Measurements from ENCODE around the gene TFAP2C. TPM values are rescaled to one million over a fixed set of nuclear protein-coding genes. Genes with fewer than 3 reads are reported as not detected.
A peak's percentile ranks its signal among the peaks of the same experiment; 100 is the strongest.
"Not testable (repeated sequence)": the region's sequence is repeated elsewhere in the genome, so short reads cannot be mapped to it uniquely, and the experiment has no call there.

Gene TFAP2C
- polyA plus RNA-seq, 4 donors, result 0.72 to 1.2 (median 0.88) TPM

DNA sequence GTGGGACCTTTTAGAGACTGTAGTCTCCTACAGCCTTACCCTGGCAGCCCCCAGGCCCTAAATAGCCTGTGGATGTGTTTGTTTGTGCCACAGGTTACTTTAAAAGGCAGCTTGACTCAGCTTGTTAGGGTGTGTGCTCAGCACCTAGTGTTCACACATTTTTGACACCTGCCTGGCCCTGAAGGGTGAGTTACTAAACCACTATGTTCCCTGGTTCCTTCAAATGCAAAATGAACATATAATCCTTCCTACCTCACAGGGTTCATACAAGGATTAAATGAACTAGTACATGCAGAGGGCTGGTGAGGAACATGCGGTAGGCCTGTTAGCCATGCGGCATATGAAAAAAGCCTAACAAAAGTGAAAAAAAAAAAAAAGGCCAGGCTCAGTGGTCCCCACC lies 14.9 kb upstream of the TFAP2C start:
- DNase-seq (ENCODE audit: low read depth in 4 of 4, low spot score in 2 of 4), result no peak

DNA sequence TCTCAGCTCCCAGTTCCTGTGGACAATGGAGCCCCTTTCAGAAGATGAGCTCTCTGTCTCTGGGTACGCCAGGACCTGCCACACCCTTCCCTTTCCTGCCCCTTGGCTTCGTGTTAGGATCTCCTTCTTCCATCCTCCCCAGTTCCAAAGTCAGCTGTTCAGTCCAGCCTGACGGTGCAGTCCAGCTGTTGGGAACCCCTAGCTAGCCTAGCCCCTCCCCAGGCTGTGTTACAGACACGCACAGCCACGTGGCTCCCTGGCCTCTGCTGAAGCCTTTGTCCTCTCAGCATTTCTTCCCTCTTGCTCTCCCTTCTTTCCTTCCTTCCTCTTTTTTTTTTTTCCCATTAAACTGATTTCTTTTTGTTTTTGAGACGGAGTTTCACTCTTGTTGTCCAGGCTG lies 12.4 kb upstream of the TFAP2C start:
- DNase-seq (ENCODE audit: low read depth in 4 of 4, low spot score in 2 of 4), result no peak

- DNase-seq (ENCODE audit: low read depth in 4 of 4, low spot score in 2 of 4), result no peak
Observed at GRCh38 chr20:56617489-56617888, 11.6 kb upstream of the TFAP2C start.

- DNase-seq (ENCODE audit: low read depth in 4 of 4, low spot score in 2 of 4), result no peak
Observed at GRCh38 chr20:56621730-56622129, 7.4 kb upstream of the TFAP2C start.

- not testable (repeated sequence) for DNase-seq (ENCODE audit: low read depth in 4 of 4, low spot score in 2 of 4)
Observed at GRCh38 chr20:56623930-56624329, 5.2 kb upstream of the TFAP2C start.

DNA sequence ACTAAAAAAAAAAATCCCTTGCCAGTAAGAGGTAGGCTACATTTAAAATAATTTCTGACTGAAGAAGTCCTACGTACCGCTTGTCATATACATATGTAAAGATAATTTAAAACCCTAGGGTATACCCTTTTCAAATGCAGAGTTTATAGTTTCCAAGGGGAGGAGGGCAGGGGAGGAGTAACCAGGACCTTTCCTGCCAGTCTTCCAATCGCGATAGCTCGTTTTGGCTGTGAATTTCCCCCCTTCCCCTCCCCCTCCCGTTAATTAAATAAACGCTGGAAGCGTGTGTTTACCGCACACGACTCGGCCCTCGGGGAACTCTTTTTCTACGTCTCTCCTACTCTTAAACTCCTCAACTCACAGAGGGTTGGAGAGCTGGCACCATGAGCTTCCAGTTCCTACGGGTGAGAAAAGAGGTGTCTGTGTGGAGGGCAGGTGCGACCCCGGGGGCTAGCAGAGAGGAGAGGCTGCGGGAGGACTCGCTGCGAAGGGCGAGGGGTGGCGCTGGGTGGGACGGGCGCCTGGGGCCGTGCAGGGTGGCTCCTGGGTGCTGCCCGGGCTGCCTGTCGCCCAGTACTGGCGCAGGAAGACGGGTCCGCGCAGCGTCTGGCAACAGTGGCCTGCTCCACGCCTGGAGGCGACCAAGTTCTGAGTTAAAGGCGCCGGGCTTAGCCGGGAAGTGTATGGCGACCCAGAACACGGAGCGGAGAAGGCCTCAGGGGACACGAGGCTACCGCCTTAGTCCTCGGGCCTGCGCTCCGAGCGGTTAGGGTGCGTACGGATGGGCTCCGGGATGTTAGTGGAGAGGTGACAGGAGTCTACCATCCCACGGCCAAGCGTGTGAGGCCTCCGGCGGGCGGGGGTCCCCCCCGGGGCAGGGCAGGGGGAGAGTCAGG lies 4.1 kb upstream of the TFAP2C start:
- DNase-seq (ENCODE audit: low read depth in 4 of 4, low spot score in 2 of 4), result no peak

- DNase-seq (ENCODE audit: low read depth in 4 of 4, low spot score in 2 of 4), result no peak
Observed at GRCh38 chr20:56625837-56626236, 3.3 kb upstream of the TFAP2C start.

DNA sequence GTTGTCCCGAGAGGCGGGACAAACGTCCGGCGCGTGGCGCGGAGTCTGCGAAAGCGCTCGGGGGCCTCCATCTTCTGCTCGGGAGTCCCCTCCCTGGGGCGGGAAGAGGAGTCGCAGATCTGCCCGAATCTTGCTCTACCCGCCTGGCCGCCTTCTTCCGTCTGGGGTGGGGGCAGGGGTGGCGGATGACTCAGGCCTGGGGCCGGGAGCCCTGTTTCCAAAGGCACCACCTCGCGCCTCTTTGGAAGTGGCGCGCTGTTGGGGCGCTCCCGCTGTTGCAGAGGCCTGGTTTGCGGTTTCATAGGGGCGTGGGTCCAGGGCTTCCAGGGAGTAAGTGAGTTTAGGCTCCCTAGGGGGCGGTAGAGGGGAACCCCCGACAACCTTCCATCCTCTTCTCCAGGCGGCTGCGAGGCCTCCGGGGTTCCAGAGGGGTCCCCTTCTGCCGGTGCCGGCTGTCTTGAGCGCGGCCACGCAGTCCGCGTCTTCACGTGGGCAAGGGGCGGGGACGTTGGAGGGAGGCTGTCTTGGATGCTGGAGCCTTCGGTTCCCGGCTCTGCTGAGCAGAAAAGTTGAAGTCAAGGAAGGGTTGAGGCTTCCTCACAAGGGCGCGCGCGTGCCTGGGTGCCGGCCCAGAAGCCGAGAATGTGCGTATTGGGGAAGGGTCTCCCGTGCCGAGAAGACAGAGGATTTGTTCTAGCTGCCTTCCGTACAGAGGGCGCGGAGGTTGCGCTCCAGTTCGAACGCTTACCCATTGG lies 2.6 kb upstream of the TFAP2C start:
- DNase-seq (ENCODE audit: low read depth in 4 of 4, low spot score in 2 of 4), result peak in 1 of 4 donors; percentile 59

GRCh38 chr20:56627122-56628014 lies 1.7 kb upstream of the TFAP2C start:
- DNase-seq (ENCODE audit: low read depth in 4 of 4, low spot score in 2 of 4), result no peak

- DNase-seq (ENCODE audit: low read depth in 4 of 4, low spot score in 2 of 4), result no peak
Observed at GRCh38 chr20:56628015-56628872, 862 bp upstream of the TFAP2C start.

DNA sequence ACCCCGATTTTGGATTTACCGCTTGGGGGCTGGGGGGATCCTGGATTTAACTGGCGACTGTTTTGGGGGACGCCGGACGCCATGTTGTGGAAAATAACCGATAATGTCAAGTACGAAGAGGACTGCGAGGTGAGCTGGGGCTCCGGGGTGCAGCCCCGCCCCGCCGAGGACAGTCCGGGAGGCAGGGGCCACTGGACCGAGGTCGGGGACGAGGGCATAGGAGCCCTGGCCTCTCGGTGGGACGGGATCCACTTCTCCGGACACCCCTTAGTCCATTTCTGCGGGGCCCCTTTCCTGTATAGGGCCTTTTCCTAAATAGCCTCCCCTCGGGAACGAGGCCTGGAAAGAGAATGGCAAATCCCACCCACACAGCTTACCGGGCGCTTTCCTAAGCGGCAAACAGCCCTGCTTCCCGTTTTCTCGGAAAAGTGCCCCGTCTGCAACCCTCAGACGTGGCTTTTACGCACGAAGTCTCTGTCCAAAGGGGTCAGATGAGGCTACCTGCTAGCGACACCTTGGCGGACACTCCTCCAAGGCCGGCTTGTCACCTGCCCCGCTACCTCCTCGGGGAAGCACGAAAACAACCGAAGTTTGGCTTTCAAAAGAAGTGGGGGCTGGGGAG lies 469 bp downstream of the TFAP2C start:
- no peak for DNase-seq (ENCODE audit: low read depth in 4 of 4, low spot score in 2 of 4)

DNA sequence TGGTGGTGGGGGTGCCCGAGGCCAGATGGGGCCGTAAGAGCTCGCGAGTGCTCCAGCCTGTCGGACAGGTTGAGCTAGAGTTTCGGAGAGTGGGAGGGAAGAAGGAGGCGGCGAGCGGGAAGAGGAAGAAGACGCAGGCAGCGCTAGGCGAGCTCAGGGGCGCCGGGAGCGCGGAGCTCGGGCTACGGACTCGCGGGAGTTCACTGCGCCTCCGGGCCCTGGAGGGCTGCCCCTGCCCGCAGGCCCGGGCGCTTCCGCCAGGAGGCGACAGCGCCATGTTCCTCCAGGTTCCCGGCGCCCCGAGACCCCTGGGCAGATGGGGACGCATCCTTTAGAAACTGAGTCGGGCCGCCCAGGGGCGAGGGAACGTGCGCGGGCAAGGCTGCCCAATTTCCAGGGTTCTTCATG lies 984 bp downstream of the TFAP2C start:
- DNase-seq (ENCODE audit: low read depth in 4 of 4, low spot score in 2 of 4), result no peak

DNA sequence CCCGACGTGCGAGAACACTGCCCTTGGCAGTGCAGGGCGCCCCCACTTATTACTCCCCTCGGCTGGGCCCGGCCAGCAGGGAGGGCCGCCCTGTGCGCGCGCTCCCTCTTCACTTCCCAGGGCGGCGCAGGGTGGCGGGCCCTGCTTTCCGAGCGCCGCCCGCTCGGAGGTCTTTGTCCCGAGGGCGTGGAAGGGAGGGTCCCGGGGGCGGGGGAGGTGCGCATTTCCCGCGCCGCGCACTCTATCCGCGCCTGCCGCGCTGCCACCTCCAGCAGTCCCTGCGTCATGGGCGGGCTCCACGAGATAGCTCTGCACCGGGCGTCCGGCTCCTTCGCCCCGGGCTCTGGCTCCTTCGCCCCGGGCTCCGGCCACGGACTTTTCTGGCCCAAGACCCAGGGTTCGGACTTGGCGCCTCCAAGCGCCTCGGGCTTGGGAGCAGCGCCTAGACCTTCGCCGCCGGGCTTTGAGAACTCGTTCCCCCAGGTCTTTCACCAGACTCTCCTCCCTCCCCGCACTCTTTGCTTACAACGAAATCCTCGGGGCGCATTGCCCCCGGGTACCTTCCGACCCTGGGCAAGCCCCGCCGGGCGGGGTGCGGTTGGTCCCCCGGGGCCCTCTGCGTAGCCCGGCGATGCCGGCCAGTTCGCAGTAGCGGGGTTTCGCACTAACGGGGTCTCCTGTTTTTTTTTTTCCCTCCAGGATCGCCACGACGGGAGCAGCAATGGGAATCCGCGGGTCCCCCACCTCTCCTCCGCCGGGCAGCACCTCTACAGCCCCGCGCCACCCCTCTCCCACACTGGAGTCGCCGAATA lies 1.6 kb downstream of the TFAP2C start:
- no peak for DNase-seq (ENCODE audit: low read depth in 4 of 4, low spot score in 2 of 4)

DNA sequence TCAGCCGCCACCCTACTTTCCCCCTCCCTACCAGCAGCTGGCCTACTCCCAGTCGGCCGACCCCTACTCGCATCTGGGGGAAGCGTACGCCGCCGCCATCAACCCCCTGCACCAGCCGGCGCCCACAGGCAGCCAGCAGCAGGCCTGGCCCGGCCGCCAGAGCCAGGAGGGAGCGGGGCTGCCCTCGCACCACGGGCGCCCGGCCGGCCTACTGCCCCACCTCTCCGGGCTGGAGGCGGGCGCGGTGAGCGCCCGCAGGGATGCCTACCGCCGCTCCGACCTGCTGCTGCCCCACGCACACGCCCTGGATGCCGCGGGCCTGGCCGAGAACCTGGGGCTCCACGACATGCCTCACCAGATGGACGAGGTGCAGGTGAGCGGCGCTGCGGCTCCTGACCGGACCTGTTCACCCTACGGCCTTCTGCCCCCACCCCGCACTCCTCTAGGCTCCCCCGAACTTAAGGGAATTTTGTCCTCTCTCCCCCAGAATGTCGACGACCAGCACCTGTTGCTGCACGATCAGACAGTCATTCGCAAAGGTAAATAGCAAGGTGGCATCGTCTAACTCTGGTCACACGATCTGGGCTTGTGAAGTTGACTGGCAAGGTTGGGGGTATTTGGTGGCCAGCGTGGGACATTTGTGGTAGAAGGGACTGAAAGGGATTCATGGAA lies 2.3 kb downstream of the TFAP2C start:
- no peak for DNase-seq (ENCODE audit: low read depth in 4 of 4, low spot score in 2 of 4)

GRCh38 chr20:56631990-56632327 lies 2.9 kb downstream of the TFAP2C start:
- DNase-seq (ENCODE audit: low read depth in 4 of 4, low spot score in 2 of 4), result no peak

- DNase-seq (ENCODE audit: low read depth in 4 of 4, low spot score in 2 of 4), result no peak
Observed at GRCh38 chr20:56634307-56634706, 5.2 kb downstream of the TFAP2C start.

DNA sequence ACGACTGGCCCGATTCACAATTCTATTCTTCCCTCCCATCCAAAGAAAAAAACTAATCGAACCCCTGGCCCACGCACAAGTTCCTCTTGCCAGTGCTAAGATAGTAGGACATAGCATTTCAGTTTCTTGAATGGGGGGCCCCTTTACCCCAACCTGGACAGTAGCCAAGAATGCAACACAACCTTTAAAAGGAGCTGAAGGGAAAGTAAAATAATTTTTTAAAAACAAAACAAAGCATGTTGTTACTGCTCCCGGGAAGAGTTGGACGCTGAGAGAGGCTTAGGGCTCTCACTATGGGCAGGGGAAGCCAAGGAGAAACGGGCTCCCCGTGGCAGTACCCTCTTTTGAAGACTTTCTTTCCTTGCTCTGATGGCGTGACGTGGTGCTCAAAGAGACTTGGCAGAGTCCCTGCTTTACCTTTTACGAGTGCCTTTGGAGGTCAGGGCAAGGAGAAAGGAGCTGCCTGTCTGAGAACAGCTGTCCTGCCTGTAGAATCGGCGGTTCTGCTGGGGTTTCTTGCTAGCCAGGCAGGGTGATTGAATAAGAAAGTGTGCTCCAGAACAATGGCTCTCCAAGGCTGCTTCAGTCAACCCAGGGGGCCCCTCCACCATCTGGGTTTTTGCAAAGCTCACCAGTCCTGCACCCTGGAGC lies 5.8 kb downstream of the TFAP2C start:
- no peak for DNase-seq (ENCODE audit: low read depth in 4 of 4, low spot score in 2 of 4)

GRCh38 chr20:56636716-56637115 lies 7.6 kb downstream of the TFAP2C start:
- no peak for DNase-seq (ENCODE audit: low read depth in 4 of 4, low spot score in 2 of 4)

Data from left renal cortex interstitium (tissue), 4 donors.